Bone marrow (tissue), 2 donors: Measurements from ENCODE around the gene RPS19BP1.
"Not testable (repeated sequence)": the region's sequence is repeated elsewhere in the genome, so short reads cannot be mapped to it uniquely, and the experiment has no call there.

ENCODE experiments used
- DNase-seq, 2 donors: peaks; one replicate each; lab custom pipeline; 2025; lab: John Stamatoyannopoulos, UW

RPS19BP1 gene

DNA sequence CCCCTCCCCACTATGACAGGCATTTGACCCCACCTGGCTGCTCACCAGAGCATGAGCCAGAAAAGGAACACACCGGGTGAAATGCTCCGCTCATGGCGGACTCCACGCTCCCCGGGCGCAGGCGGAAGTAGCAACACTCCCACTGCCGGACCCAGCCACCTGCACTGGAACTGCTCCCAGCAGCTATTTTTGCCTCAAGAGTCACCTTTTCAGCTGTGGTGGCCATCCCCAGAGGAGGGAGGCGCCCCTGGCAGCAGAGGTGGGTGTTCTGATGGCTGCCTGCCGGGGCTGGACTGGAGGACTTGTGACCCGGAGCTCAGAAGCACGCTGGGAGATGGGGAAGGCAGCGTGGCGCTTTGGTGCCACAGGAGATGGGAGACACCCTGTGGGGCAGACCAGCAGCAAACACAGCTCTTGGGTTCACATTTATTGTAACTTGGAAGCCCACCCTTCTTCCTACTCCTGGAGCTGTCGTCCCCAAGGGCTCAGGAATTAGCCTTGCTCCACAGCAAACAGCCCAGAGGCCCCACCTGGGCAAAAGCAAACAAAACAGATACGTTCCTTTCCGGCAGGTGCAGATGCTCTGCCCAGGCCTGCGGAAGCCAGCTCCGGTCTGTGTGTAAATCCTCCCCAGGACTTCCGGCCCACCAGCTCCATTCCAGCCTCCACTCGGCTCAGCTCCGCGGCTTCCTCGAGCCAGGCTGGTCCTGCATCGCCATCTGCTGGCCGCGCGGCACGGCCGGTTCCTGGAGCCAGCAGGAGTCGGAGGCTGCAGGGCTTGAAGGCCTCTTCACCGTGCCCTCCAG lies 3.7 kb downstream of the RPS19BP1 start:
- DNase-seq, result peak; percentile 62 to 83

DNA sequence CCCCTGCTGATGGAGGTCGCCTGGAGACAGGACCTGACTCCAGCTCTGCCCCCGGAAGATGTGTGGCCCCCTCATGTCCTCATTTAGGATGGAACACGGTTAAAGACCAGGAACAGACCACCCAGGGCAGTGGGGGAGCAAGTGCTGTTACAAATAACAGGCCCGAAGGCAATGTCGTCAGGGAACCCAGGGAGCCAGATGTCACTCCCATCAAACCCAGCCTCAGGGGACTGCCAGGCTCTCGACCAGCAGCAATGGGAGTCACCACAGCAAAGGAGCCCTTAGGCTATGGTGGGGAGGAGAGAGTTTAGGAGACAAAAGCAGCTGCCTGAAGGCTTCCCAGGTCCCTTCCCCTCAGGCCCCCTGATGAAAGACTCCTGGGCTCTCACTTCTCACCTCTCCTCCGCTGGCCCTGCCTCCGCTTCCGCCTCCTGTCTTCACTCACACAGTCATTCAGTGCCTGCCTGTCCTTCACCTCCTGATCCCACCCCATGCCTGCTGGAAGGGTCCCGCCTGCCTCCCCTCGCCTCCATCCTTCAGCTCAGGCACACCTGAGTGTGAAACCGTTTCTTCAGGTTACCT lies 4.4 kb downstream of the RPS19BP1 start:
- no peak for DNase-seq

DNA sequence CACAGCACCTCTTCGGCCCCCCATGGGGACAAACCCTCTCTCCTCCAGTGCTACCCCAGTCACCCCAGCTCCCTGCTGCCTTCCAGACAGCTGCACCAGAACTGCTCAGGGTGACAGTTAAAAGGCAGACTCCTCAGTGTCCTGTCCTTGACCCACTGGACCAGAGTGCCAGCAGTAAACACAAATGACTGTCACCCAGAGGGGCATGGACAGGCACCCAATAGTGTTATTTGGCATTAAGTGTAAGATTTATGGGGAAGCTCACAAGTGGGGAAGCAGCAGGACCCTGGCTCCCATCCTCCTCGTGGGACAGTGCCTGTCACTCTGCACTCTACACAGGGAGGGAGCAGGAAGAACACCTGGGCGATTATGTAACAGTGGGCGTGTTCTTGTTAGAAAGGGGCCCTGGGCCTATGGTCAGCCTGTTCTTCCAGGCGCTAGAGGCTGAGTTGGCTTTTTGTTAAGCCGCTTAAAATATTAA lies 5.0 kb downstream of the RPS19BP1 start:
- DNase-seq, result no peak

DNA sequence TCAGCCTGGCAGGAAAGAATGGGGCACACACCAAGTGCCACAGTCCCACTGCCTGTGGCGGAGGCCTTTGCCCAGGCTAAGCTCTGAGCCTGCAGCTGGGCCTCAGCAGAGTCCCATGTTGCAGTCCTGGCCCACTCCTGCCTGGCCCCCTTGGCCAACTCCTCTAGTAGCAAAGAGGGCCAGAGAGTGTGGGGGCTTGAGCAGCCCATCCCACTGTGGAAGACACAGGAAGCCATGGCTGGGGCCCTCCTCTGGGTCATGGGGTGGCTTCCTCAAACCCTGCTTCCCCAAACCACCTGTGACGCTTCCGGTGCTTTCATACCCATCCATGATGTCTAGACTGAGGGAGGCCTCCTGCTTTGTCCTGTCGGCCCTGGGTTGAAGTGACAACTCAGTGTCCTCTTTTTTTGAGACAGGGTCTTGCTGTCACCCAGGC lies 5.8 kb downstream of the RPS19BP1 start:
- no peak for DNase-seq

DNA sequence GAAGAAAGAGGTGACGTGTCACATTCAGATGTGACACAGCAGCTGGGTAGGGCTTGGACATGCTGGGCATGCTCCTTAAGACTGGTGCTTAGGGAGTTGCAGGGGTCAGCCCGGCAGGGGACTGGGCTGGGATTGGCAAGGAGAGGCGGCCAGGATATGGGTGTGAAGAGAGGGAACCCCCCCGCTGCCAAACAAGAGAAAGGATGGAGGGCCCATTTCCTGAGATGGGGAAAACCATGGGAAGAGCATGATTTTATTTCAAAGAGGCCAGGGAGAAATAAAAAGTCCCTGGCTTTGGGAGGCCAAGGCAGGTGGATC lies 6.9 kb downstream of the RPS19BP1 start:
- DNase-seq, result no peak

DNA sequence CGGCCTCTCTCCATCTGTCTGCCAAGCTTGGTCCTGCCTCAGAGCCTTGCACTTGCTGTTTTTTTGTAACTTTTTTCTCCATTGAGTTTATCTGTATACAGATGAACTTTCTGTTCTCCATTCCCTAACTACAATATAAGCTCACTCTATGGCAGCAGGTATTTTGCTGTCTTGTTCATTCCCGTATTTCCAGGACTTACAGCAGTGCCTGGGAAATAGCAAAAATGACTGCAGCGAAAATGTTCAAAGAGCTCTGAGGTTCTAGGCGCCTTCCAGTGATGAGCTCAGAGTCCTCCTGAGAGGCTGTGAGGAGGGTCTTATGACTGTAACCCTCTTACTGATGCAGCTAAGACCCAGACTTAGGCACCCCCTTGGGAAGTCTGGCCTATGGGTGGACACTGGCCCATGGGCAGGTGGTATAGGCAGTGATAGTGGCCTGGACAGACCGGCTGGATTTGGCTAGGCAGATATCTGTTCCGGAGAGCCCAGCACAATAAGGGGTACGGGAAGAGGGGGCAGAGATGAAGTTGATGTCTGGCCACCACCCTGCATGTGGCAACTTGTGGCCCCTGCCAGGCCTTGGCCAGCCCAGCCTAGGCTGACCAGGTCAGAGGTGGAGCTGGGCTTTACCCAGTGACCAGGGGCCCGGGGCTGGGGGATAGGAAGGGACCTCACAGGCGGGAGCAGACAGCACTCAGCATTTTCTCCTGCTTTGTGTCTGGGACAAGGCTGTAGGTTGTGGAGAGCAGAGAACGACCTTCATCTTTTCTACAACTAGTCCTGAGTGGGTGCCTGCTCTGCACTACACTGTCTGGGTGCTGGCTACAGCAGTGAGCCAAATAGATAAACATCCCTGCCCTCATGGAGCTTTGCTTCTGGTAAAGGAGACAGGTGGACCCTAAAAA lies 7.5 kb downstream of the RPS19BP1 start:
- DNase-seq, result no peak

DNA sequence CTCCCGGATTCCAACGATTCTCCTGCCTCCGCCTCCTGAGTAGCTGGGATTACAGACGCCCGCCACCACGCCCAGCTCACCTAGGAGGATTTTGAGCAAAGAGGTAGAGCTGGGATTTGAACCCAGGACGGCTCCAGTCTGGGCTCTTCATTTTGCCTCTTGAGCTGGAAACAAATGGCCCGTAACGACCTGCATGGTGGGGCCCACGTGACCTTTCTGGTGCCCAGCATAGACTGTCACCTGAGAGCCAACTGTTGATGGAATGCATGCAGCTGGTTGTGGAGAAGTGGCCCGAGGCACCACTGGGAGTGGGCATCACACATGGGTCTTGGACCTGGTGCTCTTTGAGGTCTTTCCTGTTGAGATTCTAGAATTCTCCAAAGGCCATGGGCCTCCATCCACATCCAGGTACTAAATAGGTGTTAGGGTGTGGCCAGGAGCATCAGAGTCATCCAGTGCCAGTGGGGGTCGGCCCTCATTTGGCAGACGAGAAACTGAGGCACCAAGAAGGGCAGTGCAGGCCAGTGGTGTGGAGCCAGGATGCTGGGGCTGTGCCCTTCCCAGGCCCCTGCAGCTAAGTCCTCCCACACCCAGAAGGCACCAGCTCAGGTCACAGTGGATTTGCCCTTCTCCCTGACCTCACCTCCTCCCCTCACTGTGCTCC lies 8.3 kb downstream of the RPS19BP1 start:
- no peak for DNase-seq

DNA sequence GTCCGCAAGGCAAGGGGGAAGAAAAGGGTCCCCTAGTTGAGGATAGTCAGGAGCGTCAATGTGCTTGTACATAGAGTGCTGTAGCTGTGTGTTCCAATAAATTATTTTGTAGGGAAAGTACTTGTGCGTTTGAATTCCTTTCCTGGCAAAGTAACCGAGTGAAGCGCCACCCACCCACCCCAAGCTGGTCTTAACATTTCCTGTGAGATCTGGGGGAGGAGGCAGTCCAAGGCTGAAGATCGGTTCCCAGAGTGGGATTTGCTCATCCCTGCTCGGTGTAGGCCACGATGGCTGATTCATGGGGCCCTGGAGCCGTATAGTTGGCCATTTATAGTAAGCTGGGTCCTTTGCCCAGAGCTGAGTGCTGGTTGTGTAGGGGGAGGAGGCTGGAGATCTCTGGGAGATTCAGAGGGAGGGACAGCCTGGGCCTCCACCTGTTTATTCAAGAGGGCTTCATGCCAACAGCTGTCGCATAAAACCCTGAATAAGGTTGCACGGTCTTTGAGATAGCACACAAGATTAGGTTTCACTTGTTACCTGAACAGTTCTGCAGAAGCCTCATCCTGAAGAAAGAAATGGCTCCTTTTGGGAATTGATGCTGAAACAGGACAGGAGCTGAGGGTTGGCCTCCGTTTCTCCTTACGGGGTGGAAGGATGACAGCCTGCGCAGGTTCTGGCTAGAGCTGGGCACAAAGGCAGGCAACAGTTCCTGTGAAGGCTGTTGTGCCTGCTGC lies 9.8 kb downstream of the RPS19BP1 start:
- no peak for DNase-seq

DNA sequence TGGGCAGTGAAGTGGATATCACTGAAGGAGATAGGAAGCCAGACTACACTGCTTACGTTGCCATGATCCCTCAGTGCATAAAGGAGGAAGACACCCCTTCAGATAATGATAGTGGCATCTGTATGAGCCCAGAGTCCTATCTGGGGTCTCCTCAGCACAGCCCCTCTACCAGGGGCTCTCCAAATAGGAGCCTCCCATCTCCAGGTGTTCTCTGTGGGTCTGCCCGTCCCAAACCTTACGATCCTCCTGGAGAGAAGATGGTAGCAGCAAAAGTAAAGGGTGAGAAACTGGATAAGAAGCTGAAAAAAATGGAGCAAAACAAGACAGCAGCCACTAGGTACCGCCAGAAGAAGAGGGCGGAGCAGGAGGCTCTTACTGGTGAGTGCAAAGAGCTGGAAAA lies 10.5 kb downstream of the RPS19BP1 start:
- not testable (repeated sequence) for DNase-seq

DNA sequence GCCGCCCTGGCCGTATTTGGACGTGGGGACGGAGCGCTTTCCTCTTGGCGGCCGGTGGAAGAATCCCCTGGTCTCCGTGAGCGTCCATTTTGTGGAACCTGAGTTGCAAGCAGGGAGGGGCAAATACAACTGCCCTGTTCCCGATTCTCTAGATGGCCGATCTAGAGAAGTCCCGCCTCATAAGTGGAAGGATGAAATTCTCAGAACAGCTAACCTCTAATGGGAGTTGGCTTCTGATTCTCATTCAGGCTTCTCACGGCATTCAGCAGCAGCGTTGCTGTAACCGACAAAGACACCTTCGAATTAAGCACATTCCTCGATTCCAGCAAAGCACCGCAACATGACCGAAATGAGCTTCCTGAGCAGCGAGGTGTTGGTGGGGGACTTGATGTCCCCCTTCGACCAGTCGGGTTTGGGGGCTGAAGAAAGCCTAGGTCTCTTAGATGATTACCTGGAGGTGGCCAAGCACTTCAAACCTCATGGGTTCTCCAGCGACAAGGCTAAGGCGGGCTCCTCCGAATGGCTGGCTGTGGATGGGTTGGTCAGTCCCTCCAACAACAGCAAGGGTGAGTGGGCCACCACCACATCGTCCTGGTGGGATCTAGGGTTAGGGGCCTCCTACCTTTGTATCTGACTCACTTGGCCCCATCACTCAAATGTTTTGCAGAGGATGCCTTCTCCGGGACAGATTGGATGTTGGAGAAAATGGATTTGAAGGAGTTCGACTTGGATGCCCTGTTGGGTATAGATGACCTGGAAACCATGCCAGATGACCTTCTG lies 11.3 kb downstream of the RPS19BP1 start:
- not testable (repeated sequence) for DNase-seq

DNA sequence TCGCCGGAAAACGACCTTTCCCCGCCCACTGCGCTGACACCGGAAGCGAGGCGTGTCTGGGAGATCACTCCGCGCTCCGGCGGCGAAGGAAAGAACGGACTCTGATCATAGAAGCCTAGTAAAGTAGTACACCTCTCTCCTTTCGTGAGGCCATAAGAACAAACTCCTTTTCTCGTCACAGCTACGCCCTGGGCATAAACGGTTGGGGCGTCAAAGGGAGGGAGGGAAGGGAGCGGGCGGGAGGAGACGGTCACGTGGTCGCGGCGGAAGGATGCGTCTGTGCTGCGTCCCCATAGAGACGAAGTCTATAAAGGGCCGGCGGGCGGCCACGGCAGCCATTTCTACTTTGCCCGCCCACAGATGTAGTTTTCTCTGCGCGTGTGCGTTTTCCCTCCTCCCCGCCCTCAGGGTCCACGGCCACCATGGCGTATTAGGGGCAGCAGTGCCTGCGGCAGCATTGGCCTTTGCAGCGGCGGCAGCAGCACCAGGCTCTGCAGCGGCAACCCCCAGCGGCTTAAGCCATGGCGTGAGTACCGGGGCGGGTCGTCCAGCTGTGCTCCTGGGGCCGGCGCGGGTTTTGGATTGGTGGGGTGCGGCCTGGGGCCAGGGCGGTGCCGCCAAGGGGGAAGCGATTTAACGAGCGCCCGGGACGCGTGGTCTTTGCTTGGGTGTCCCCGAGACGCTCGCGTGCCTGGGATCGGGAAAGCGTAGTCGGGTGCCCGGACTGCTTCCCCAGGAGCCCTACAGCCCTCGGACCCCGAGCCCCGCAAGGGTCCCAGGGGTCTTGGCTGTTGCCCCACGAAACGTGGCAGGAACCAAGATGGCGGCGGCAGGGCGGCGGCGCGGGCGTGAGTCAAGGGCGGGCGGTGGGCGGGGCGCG lies 12.1 kb downstream of the RPS19BP1 start, which contains the start of gene ATF4:
Gene ATF4 (plus strand): TSS at position 337 of the 880 bp plus-strand sequence. CDS start 884 bp downstream, outside the sequence.
- DNase-seq, result peak; percentile 92 to 96

DNA sequence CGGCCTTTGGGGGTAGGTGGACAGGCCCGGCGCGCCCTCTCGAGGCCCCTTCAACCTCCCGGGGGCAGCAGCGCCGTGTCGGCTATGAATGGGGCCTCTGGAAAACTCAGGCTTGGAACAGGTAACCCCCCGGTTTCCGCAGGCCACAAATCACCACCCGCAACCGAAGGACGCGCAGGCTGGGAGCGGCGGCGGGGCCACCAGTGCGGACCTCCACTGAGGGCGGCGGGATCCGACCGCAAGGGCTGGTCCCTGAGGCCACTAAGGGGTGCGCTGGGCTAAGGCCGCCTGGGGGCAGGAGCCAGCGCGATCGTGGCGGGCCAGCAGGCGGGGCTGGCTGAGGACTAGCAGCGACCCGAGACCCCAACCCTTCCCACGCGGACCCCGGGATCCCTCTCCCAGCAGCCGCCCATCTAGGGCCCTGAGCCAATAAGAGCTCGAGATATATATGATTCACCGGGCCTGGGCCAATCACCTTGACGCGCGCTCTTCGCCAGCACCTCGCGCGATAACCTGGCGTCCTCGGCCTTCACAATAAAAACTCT lies 12.8 kb downstream of the RPS19BP1 start:
- peak; percentile 84 to 96 for DNase-seq

DNA sequence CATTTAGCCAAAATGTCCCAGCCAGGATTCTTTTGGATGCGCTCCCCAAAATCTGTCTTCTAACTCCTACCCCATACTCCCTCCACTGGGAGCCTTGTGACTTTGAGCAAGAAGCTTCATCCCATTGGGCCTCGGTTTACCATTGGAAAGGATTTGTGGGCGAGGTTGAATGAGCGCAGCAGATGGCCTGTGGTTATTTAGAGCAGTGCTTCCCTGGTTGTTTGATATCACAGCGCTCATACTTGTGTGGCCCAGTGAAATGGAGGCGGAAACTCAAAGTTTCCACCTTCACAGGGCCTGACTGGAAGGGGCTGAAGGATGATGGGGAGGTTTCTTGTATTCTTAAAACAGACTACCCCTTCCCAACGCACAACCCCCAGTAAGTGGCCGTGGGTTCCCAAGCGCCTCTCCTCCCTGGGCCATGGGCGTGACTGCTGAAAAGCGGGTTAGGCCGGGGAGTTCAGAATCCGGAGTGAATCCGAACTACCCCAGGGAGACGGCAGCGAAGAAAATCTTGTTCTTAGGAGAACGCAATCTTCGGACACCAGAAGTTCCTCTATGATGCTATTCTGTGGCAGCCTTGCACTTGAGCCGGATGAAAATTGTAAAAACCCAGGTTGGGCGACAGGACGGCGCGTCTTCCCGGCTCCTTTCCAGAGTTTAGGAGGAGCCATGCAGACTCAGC lies 13.4 kb downstream of the RPS19BP1 start:
- no peak for DNase-seq

DNA sequence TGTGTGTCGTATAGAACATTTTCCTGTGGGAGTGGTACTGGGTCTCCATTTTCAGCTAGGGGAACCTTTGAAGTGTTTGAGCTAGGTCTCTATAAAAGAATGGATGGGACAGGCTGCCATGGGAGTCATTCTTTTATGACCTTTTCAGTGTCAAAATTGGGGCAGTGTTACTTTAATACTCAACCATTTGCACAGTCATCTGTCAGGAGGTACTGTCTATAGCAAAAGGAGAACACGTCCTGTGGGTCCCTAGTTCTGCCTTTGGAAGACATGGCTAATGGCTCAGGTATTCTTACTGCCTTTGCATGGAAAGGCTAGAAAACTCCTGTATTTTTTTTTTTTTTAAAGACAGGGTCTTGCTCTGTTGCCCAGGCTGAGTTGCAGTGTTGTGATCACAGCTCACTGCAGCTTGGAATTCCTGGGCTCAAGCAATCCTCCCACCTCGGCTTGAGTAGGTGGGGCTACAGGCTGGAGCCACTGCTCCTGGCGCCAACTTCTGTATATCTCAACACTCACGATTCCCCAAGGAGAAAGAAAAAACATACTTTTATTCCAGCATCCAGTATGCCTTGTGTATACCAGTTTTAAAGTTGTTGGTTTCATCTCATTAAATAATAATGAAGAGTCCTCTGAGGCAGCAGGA lies 14.3 kb downstream of the RPS19BP1 start:
- DNase-seq, result no peak

DNA sequence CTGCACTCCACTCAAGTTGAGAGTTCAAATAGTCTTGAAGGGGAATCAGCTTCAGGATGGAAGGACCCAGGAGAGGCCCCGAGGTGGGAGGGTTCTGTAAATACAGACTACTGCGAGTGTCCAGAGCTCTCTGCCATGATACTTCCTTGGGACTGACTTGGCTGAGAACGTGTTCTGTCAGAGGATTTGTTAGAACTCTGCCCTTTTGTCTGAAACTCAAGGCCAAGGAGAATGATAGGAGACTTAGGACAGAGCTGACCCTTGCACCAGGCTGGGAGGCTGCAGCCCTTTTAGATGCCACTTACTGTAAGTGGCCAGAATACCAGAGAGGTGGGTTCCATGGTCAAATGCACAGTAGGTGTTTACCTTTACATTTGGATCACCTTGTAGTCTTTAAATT lies 15.1 kb downstream of the RPS19BP1 start:
- DNase-seq, result no peak

DNA sequence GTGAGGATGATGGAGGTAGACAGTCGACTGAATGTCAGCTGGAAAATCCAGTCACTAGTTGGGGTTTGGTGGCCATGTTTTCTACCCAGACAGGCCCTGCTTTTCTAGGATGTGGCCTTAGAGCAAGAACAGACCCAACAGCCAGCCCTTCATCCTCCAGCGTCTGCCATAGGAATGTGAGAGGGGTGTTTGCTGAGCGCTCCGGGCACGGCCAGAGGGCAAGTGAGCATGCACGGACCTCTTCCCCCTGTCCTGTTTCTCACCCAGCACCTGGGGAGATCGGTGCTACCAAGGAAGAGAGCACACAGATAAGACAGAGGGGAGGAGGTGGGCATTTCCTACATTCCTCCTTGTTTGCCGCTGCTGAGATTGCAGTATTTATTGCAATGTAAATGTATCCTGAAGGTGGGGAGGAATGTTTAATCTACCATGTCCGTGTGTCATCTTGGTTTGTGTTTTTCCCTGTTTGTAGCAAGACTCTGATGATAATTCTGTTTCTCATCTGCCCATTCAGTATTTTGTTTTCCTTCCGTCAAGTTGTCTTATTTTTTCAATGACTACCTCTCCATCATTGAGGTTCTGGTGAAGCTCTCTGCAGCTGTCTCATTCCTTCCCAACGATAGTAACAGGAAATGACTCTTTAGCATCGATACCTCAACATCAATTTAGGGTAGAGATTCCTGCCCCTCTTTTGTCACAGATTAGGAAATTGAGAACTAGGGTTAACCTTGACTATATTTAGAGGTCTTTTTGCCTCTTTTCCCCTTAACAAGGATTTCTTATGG lies 17.1 kb downstream of the RPS19BP1 start:
- DNase-seq, result no peak

DNA sequence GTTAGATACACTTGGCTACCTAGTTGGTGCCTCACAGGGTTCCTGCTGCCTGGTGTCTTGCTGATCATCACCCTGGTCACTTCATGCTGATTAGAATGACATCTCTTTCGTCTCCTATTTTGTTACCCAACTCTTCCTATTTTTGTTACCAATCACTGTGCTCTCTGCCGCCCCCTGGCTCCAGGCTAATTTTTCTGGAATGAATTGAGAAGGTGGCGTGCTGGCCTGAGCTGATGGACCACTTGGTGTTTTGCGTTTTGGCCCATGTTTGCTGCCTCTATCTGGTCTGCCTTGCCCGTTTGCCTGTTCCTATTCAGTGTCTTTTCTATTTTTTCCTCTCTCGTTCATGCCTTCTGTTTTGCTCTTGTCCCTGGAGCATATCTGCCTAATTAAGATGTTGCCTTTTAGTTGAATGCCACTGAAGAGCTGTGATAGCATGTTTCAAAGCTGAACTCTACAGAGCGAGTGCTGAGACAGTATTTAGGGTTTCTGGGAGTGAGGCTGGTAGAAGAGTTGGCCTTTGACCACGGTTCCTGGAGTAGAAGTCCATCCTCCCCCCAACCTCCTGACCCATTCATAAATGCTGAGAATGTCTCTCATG lies 18.1 kb downstream of the RPS19BP1 start:
- DNase-seq, result peak; percentile 26 to 43
